B cell (primary cell): ENCODE measurements around the gene THRAP3. TPM values are rescaled to one million over a fixed set of nuclear protein-coding genes. Genes with fewer than 3 reads are reported as not detected.
A peak's percentile ranks its signal among the peaks of the same experiment; 100 is the strongest.

Experiments
- ATAC-seq: fragments of 200-7000 bp; cut with Tn5 transposase; one replicate; pipeline ENCODE4 v1.10.0; 2021; ENCODE audit warnings: low read depth, mild to moderate bottlenecking, moderate number of reproducible peaks, moderate library complexity
- CTCF ChIA-PET: fragments of 350-600 bp; sonication (Branson Sonifier 250); formaldehyde crosslinking; loops from one replicate; lab custom pipeline; 2021; ENCODE audit warnings: antibody characterized with exemption, inconsistent platforms; lab: Charles Lee
- POLR2A ChIA-PET: fragments of 350-600 bp; sonication (Branson Sonifier 250); formaldehyde crosslinking; loops from one replicate; lab custom pipeline; 2021; ENCODE audit warnings: antibody characterized with exemption; lab: Charles Lee
- DNase-seq: peaks from one replicate; pipeline ENCODE4 v3.0.0; 2013
- H2AFZ ChIP-seq: 2 replicates; pipeline ENCODE4 v1.6.1; 2012; ENCODE audit warnings: mild to moderate bottlenecking, low read depth, low read length; ENCODE audit not compliant: insufficient read depth, poor library complexity, severe bottlenecking
- H3K27ac ChIP-seq, 2 donors: 1 replicate in 1 of 2; 2 replicates in 1 of 2; pipeline ENCODE4 v1.5.1; 2012 to 2013; ENCODE audit warnings: low read length in 2 of 2, mild to moderate bottlenecking in 2 of 2, moderate library complexity in 1 of 2
- H3K27me3 ChIP-seq, 4 experiments: fragments of 200-600 bp in 1 of 4; sonication (generic) in 1 of 4; replicated peaks in 1 of 4; 1 replicate in 2 of 4; 2 replicates in 2 of 4; pipeline versions ENCODE4 v1.6.1 to v1.7.0; 2013 to 2016; ENCODE audit warnings: low read length in 3 of 4, mild to moderate bottlenecking in 2 of 4, mixed read lengths in 1 of 4, moderate library complexity in 1 of 4; ENCODE audit not compliant: insufficient read depth in 4 of 4, control insufficient read depth in 3 of 4; ENCODE audit errors: control extremely low read depth in 1 of 4
- H3K36me3 ChIP-seq, 2 experiments: replicated peaks in 1 of 2; 1 replicate in 1 of 2; 2 replicates in 1 of 2; pipeline versions ENCODE4 v1.6.1 to v1.7.1; 2013; ENCODE audit warnings: low read length in 1 of 2; ENCODE audit not compliant: insufficient read depth in 2 of 2, control insufficient read depth in 1 of 2; ENCODE audit errors: control extremely low read depth in 1 of 2, extremely low read depth in 1 of 2
- H3K4me1 ChIP-seq, 2 donors: fragments of 200-600 bp in 1 of 2; sonication (generic) in 1 of 2; 1 replicate in 1 of 2; 2 replicates in 1 of 2; pipeline versions ENCODE4 v1.5.1 to v1.6.1; 2013 to 2017; ENCODE audit warnings: low read length in 2 of 2; ENCODE audit not compliant: control insufficient read depth in 2 of 2, insufficient read depth in 2 of 2
- H3K4me2 ChIP-seq: replicated peaks from 2 replicates; pipeline ENCODE3; 2012; ENCODE audit warnings: mild to moderate bottlenecking, low read depth, low read length; ENCODE audit not compliant: poor library complexity, severe bottlenecking
- H3K4me3 ChIP-seq, 5 experiments: fragments of 200-600 bp in 1 of 5; sonication (generic) in 1 of 5; 1 replicate in 3 of 5; 2 replicates in 2 of 5; pipeline versions ENCODE4 v1.5.1 to v1.7.0; 2011 to 2016; ENCODE audit warnings: low read length in 4 of 5, mild to moderate bottlenecking in 4 of 5, low read depth in 2 of 5, control low read depth in 1 of 5, moderate library complexity in 1 of 5; ENCODE audit not compliant: insufficient read depth in 1 of 5; ENCODE audit errors: control extremely low read depth in 1 of 5, extremely low read depth in 1 of 5
- H3K79me2 ChIP-seq: fragments of 200-600 bp; sonication (generic); one replicate; pipeline ENCODE4 v1.6.0; 2016; ENCODE audit warnings: low read length; ENCODE audit not compliant: control insufficient read depth, insufficient read depth
- H3K9ac ChIP-seq: fragments of 200-600 bp; sonication (generic); 2 replicates; pipeline ENCODE4 v1.6.1; 2017; ENCODE audit warnings: mild to moderate bottlenecking, low read length, moderate library complexity
- H3K9me3 ChIP-seq, 3 donors: one replicate each; pipeline versions ENCODE4 v1.6.1 to v1.7.1; 2013; ENCODE audit warnings: low read length in 2 of 3; ENCODE audit not compliant: control insufficient read depth in 2 of 3, insufficient read depth in 1 of 3; ENCODE audit errors: control extremely low read depth in 1 of 3
- H4K20me1 ChIP-seq: 2 replicates; pipeline ENCODE4 v1.6.0; 2012; ENCODE audit warnings: mild to moderate bottlenecking, low read length; ENCODE audit not compliant: insufficient read depth, control insufficient read depth, poor library complexity, severe bottlenecking
- H3K27ac Mint-ChIP-seq: one replicate; pipeline ENCODE4 v1.8.0; 2021; ENCODE audit warnings: mixed read lengths
- H3K27me3 Mint-ChIP-seq: one replicate; pipeline ENCODE4 v1.8.0; 2021; ENCODE audit warnings: mixed read lengths
- H3K4me1 Mint-ChIP-seq: one replicate; pipeline ENCODE4 v1.8.0; 2021; ENCODE audit warnings: mixed read lengths
- H3K4me3 Mint-ChIP-seq: one replicate; pipeline ENCODE4 v1.8.0; 2021; ENCODE audit warnings: mixed read lengths
- H3K9me3 Mint-ChIP-seq: one replicate; pipeline ENCODE4 v1.8.0; 2022; ENCODE audit warnings: mixed read lengths; ENCODE audit not compliant: insufficient read depth
- CTCF ChIP-seq: fragments of 200-600 bp; IDR thresholded peaks from one replicate; pipeline ENCODE4 v1.8.0; 2022; ENCODE audit warnings: antibody characterized with exemption, mild to moderate bottlenecking
- EZH2 ChIP-seq: IDR thresholded peaks from 2 replicates; pipeline ENCODE4 v1.6.1; 2012; ENCODE audit warnings: borderline replicate concordance, low read depth, mild to moderate bottlenecking, moderate library complexity, low read length; ENCODE audit not compliant: insufficient read depth, poor library complexity, severe bottlenecking
- WGBS: methylation state at CpG from one replicate; pipeline ENCODE4 v1.1.5; 2013; ENCODE audit warnings: missing lambda C conversion rate; ENCODE audit not compliant: insufficient coverage; 5-methylcytosine and 5-hydroxymethylcytosine counted together
- intact Hi-C: fragments of 100-400 bp; cut with micrococcal nuclease; formaldehyde crosslinking; loops from one replicate; pipeline ENCODE4 v1.10.0; 2022
- polyA plus RNA-seq: library from polyadenylated mRNA; depleted of rRNA; stranded (reverse); fragments of >200 nt; gene quantifications from 2 replicates; pipeline ENCODE4 v1.2.3, GENCODE V29; 2012
- total RNA-seq, 2 donors: library from RNA; stranded (reverse); fragments of 120-200 nt in 1 of 2; gene quantifications; 1 replicate in 1 of 2; 2 replicates in 1 of 2; pipeline versions ENCODE4 v1.2.3 to v1.2.4, GENCODE V29; 2013 to 2022

Gene THRAP3
- total and polyA plus RNA-seq, 2 donors (not counting 1 experiment from before 2014, with no cell fraction given), result 64.1 to 153 TPM

GRCh38 chr1:36321119-36321951 is 97.1 kb downstream of the THRAP3 start:
- Histone ChIP-seq H3K4me3 (peak overlapping the region in 4 of 5 experiments; percentile 53 to 69 (median 56)), H3K27ac (no peak overlapping the region), H3K4me2 (peak overlapping the region; percentile 97), H3K79me2 (no peaks in the 10 kb centered on the region), H4K20me1 (peaks cover 8% of the 10 kb centered on the region), H3K36me3 (no peaks in the 10 kb centered on the region), H3K9ac (peak overlapping the region; percentile 61), H2AFZ (peak overlapping the region; percentile 75), H3K4me1 (peaks cover 33 to 40% of the 10 kb centered on the region in 2 donors), H3K9me3 (no peaks in the 10 kb centered on the region), H3K27me3 (peaks cover 0 to 29% (median 10%) of the 10 kb centered on the region in 4 experiments)
- H3K4me1 Mint-ChIP-seq, result peaks cover 30% of the 10 kb centered on the region
- H3K27me3 Mint-ChIP-seq, result peaks cover 10% of the 10 kb centered on the region
- 31% methylated on average over 57 of the region's 59 CpGs for WGBS
- H3K9me3 Mint-ChIP-seq, result no peaks in the 10 kb centered on the region
- POLR2A ChIA-PET, result interaction anchor here (0.7 kb wide), 1 partner anchor 87 kb away, joined by 3 read pairs; no protein-coding TSS in a partner anchor
- CTCF ChIA-PET, result interaction anchor here (0.7 to 1.6 kb wide), 4 partner anchors 21 to 101 kb away, joined by 3 to 4 read pairs (median 3); no protein-coding TSS in a partner anchor
- H3K4me3 Mint-ChIP-seq, result peak overlapping the region; percentile 82
- ATAC-seq (peak; percentile 28), DNase-seq (peak; percentile 56)
- no peak for TF ChIP-seq EZH2
- no peak for TF ChIP-seq CTCF
- H3K27ac Mint-ChIP-seq, result peak overlapping the region; percentile 17
- intact Hi-C loops, result loop anchor here (5.0 kb wide), 1 partner anchor 46 kb away; no protein-coding TSS in a partner anchor
